GM12872 (cell line): Measurements from ENCODE around the gene PEAR1.

Source experiments
- TF ChIP-seq, protein P1 (sequence below): IDR thresholded peaks from 3 replicates; pipeline ENCODE4 v1.5.1; 2011; ENCODE audit warnings: low read depth, mild to moderate bottlenecking, low read length, moderate library complexity; ENCODE audit not compliant: insufficient read depth

PEAR1 gene

DNA sequence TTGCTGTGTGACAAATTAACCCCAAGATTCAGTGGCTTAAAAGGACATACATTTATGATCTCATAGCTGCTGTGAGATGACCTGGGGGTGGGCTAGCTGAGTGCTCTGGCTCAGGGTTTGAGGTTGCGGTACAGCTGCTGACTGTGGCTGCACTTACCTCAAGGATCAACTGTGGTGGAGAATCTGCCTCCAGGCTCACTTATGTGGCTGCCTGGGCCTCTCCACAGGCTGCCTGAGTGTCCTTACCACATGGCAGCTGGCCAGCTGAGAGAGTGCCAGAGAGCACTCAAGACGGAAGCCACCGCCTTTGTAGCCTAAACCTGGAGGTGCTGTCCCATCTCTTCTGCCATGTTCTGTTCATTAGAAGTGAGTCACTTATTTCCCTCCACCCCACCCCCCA is 32.7 kb downstream of the PEAR1 start:
- TF ChIP-seq, protein P1, sequence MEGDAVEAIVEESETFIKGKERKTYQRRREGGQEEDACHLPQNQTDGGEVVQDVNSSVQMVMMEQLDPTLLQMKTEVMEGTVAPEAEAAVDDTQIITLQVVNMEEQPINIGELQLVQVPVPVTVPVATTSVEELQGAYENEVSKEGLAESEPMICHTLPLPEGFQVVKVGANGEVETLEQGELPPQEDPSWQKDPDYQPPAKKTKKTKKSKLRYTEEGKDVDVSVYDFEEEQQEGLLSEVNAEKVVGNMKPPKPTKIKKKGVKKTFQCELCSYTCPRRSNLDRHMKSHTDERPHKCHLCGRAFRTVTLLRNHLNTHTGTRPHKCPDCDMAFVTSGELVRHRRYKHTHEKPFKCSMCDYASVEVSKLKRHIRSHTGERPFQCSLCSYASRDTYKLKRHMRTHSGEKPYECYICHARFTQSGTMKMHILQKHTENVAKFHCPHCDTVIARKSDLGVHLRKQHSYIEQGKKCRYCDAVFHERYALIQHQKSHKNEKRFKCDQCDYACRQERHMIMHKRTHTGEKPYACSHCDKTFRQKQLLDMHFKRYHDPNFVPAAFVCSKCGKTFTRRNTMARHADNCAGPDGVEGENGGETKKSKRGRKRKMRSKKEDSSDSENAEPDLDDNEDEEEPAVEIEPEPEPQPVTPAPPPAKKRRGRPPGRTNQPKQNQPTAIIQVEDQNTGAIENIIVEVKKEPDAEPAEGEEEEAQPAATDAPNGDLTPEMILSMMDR: no peak

DNA sequence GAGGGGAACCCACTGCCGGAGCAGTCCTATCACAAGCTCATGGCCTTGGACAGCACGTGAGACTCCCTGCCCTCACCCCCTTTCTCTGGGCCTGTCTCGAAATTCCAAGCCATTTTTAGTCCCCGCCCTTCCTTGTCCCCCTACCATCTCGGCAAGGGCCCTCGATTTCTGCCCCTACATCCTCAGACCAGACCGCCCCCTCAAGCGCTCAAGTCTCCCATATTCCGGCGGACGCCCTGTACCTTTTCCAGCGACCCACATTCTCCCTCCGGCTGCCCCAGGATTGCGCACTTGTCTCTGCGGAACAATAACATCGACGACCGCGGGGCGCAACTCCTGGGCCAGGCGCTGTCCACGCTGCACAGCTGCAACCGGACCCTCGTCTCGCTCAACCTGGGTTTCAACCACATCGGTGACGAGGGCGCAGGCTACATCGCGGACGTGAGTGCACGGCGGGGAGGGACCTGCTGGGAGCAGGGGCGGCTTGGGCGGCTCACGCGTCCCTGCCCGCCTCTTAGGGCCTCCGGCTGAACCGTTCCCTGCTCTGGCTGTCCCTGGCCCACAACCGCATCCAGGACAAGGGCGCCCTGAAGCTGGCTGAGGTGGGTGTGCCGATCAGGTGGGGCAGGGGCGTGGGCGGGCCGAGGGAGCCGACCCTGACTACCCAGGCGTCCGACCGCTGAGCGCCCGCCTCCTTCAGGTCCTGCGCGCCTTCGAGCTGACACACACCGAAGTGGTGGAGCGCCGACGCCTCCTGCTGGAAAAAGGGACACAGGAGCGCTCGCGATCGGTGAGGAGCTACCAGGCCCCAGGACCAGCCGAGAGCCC is 33.9 kb downstream of the PEAR1 start:
- TF ChIP-seq, protein P1: peak; percentile 58

DNA sequence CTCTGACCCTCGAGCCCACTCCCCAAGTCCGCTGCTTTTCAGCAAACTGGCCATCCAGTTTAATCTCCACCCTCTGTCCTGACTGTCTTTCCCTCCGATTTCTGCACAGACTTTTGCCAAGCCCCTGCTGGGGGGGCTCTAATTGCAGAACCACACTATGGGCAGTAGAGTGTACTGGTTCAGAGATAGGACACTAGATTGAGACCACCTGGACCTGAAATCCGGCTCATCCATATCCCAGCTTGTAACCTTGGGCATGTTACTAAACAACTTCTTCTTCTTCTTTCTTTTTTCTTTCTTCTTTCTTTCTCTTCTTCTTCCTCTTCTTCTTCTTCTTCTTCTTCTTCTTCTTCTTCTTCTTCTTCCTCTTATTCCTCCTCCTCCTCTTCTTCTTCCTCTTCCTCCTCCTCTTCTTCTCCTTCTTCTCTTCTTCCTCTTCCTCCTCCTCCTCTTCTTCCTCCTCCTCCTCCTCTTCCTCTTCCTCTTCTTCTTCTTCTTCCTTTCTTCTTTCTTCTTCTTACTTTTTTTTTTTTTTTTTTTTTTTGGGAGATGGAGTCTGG is 34.6 kb downstream of the PEAR1 start:
- TF ChIP-seq, protein P1: no peak

DNA sequence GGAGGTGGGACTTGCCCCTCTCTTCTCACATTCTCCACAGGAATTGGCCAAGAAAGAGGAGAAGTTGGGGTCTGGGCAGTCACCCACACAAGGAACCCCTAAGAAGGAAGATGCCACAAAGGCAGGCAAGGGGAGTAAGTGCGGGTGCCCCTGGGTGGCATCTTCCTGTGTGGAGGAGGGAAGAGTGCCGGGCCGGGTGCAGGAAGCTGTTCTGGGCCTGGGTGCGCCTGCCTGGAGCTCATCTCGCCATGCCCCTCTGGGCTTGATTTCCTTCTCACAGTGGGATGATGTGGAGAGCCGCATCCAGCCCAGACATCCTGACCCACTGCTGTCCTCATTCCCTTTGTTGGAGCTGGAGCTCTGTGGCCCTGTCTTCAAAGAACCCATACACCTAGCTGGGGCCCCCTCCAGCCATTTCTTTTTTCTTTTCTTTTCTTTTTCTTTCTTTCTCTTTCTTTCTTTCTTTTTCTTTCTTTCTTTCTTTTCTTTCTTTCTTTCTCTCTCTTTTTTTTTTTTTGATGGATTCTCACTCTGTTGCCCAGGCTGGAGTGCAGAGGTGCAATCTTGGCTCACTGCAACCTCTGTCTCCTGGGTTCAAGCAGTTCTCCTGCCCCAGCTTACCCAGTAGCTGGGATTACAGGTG is 36.2 kb downstream of the PEAR1 start:
- TF ChIP-seq, protein P1: no peak

DNA sequence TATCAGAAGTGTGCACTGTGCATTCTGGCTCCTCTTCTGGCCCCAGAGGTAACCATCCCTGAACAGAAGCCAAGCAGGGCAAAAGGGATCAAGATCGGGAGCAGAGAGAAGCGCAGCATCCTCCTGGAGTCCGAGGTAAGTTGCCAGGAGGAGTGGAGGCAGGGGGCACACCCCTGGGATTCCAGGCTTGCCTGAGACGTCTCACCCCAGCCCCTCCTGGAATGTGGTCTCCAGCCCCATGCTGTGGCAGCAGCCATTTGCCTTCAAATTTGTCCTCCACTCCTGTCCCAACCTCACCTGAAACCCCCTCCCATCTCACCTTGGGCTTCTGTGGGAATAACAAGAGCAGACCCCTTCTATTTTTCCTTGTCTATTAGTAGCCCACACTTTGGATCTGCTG is 37.0 kb downstream of the PEAR1 start:
- TF ChIP-seq, protein P1: no peak

DNA sequence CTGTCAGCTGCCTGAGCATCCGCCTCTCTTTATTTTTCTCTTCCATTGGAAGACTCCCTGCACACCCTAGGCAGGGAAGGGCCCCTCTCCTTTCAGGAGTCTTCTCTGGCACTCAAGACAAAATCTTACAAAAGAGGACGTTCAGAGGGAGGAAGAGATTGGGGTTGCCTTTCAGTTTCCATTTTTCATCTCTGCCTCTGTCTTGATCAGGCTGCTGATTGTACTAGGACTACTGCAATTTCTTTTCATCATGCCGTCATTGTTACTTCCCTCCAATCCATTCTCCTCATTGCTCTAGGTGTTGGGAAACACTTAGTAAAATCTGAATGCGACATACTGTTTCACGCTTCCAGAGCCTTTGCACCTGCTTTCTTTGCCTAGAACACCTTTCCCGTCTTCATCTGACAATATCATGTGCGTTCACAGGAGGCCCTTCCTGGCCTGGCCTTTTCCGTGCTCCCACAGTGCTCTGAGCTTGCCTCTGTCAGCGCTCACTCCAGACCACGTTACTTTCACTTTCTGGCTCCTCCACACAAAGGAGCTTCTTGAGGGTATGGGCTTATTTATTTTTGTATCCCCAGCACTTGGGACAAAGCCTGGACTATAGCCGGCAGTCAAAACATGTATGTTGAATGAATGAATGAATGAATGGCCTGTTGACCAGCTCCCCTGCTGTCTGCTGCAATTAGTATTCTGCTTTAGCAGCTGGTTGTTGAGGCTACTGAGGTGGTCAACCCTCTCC is 37.9 kb downstream of the PEAR1 start:
- TF ChIP-seq, protein P1: no peak
